ENCODE results near the gene SMG6. TPM values are rescaled to one million over a fixed set of nuclear protein-coding genes. Genes with fewer than 3 reads are reported as not detected.

SMG6 gene
- total and polyA plus RNA-seq, 2 donors (not counting 1 experiment from before 2014, with no cell fraction given): 10.6 to 35.5 TPM

Small RNA genes lying within 50 kb of the gene (small RNA-seq; reads per million reads assigned to genes)
- gene AC090617.6 (ENCODE audit: insufficient read length, low read depth, low replicate concordance) (not detected), gene AC090617.7 (ENCODE audit: insufficient read length, low read depth, low replicate concordance) (not detected), gene AC090617.8 (ENCODE audit: insufficient read length, low read depth, low replicate concordance) (not detected), gene AC090617.9 (ENCODE audit: insufficient read length, low read depth, low replicate concordance) (not detected), gene MIR132 (ENCODE audit: insufficient read length, low read depth, low replicate concordance) (0.76 reads per million), gene MIR212 (ENCODE audit: insufficient read length, low read depth, low replicate concordance) (not detected), gene OVCA2 (ENCODE audit: insufficient read length, low read depth, low replicate concordance) (not detected), gene RN7SL624P (ENCODE audit: insufficient read length, low read depth, low replicate concordance) (not detected), gene SNORD91A (ENCODE audit: insufficient read length, low read depth, low replicate concordance) (576 reads per million, percentile 98 among the genes with 10 or more reads in this experiment), gene SNORD91B (ENCODE audit: insufficient read length, low read depth, low replicate concordance) (488 reads per million, percentile 97 among the genes with 10 or more reads in this experiment)

Other genes starting within 250 kb of the SMG6 start
- gene HIC1, start 248.7 kb downstream of the SMG6 start, total RNA-seq: 1.5 and 1.9 TPM in 2 replicates
- gene HIC1, start 248.7 kb downstream of the SMG6 start, polyA plus RNA-seq: 0.46 and 1.5 TPM in 2 replicates
- 5.1 and 10.1 TPM in 2 replicates for gene SRR, start 165 bp upstream of the SMG6 start, total RNA-seq
- 2.6 and 3.2 TPM in 2 replicates for gene SRR, start 165 bp upstream of the SMG6 start, polyA plus RNA-seq
- gene TSR1, start 32.7 kb upstream of the SMG6 start, total RNA-seq: 29.8 and 31.5 TPM in 2 replicates
- gene TSR1, start 32.7 kb upstream of the SMG6 start, polyA plus RNA-seq: 10.2 and 12.5 TPM in 2 replicates
- 116 and 139 TPM in 2 replicates for gene SGSM2, start 33.7 kb upstream of the SMG6 start, total RNA-seq
- gene SGSM2, start 33.7 kb upstream of the SMG6 start, polyA plus RNA-seq: 181 and 229 TPM in 2 replicates
- 63.6 and 68.5 TPM in 2 replicates for gene MNT, start 97.3 kb upstream of the SMG6 start, total RNA-seq
- 20.0 and 34.2 TPM in 2 replicates for gene MNT, start 97.3 kb upstream of the SMG6 start, polyA plus RNA-seq
- 52.9 and 56.5 TPM in 2 replicates for gene METTL16, start 208.1 kb upstream of the SMG6 start, total RNA-seq
- 18.3 and 19.2 TPM in 2 replicates for gene METTL16, start 208.1 kb upstream of the SMG6 start, polyA plus RNA-seq

Data from B cell (primary cell).